Airway epithelial cell (primary cell): ENCODE data around the gene SLC25A45. TPM values are rescaled to one million over a fixed set of nuclear protein-coding genes. Genes with fewer than 3 reads are reported as not detected.

Experiments used
- total RNA-seq: library from RNA; depleted of rRNA; stranded (reverse); fragments of >200 nt; gene quantifications from 2 replicates; pipeline ENCODE4 v1.2.3, GENCODE V29; 2015

Gene SLC25A45
- total RNA-seq = 0.09 and 0.56 TPM in 2 replicates

GRCh38 chr11:65382033-65382803, at the start of gene SLC25A45:
TSS of gene SLC25A45 (minus strand) at chr11:65382646. CDS start at chr11:65381951, 695 bp downstream.

GRCh38 chr11:65422633-65423515, 40.4 kb upstream of the SLC25A45 start, which contains the start of gene NEAT1:
TSS of gene NEAT1 (plus strand) at chr11:65422798.

GRCh38 chr11:65386307-65387140, 4.1 kb upstream of the SLC25A45 start, which contains the start of gene FRMD8:
TSS of gene FRMD8 (plus strand) at chr11:65386637. CDS start at chr11:65387037, 400 bp downstream.

GRCh38 chr11:65354265-65355012, 28.0 kb downstream of the SLC25A45 start, which contains the start of gene TIGD3:
TSS of gene TIGD3 (plus strand) at chr11:65354751. CDS start at chr11:65355809, 1,058 bp downstream.

Other genes with a start within 250 kb of the SLC25A45 start
- gene SYVN1, start 248.1 kb downstream of the SLC25A45 start, total RNA-seq = 12.7 and 18.1 TPM in 2 replicates
- not detected in 2 replicates for gene SPDYC, start 212.4 kb downstream of the SLC25A45 start, total RNA-seq
- gene CAPN1, start 200.7 kb downstream of the SLC25A45 start, total RNA-seq = 594 and 598 TPM in 2 replicates
- gene POLA2, start 120.7 kb downstream of the SLC25A45 start, total RNA-seq = 15.4 and 51.9 TPM in 2 replicates
- gene CDC42EP2, start 67.8 kb downstream of the SLC25A45 start, total RNA-seq = 6.1 and 9.5 TPM in 2 replicates
- 27.9 and 29.6 TPM in 2 replicates for gene DPF2, start 48.8 kb downstream of the SLC25A45 start, total RNA-seq
- 0.07 TPM in 1 of 2 replicates, not detected in the other for gene TIGD3, start 27.9 kb downstream of the SLC25A45 start, total RNA-seq
- 116 and 142 TPM in 2 replicates for gene FRMD8, start 4.0 kb upstream of the SLC25A45 start, total RNA-seq
- gene NEAT1, start 40.2 kb upstream of the SLC25A45 start, total RNA-seq = 23.1 and 31.5 TPM in 2 replicates
- gene MALAT1, start 116.4 kb upstream of the SLC25A45 start, total RNA-seq = 1,648 and 1,826 TPM in 2 replicates
- gene SCYL1, start 142.4 kb upstream of the SLC25A45 start, total RNA-seq = 62.1 and 72.4 TPM in 2 replicates
- 47.3 and 70.5 TPM in 2 replicates for gene LTBP3, start 175.7 kb upstream of the SLC25A45 start, total RNA-seq
- gene ZNRD2, start 187.8 kb upstream of the SLC25A45 start, total RNA-seq = 66.6 and 104 TPM in 2 replicates
- 34.2 and 40.8 TPM in 2 replicates for gene FAM89B, start 189.9 kb upstream of the SLC25A45 start, total RNA-seq
- 40.9 and 63.1 TPM in 2 replicates for gene EHBP1L1, start 193.4 kb upstream of the SLC25A45 start, total RNA-seq
- 2.9 and 5.2 TPM in 2 replicates for gene KCNK7, start 213.2 kb upstream of the SLC25A45 start, total RNA-seq
- 32.6 and 39.1 TPM in 2 replicates for gene MAP3K11, start 231.6 kb upstream of the SLC25A45 start, total RNA-seq
- gene PCNX3, start 233.1 kb upstream of the SLC25A45 start, total RNA-seq = 33.0 and 43.0 TPM in 2 replicates